Measurements from ENCODE around the gene MAST4. TPM values are rescaled to one million over a fixed set of nuclear protein-coding genes. Genes with fewer than 3 reads are reported as not detected.

Gene MAST4
- total RNA-seq, 4 donors from 2014 or later = 55.3 to 148 (median 110) TPM

GRCh38 chr5:66915531-66915930, 319.3 kb downstream of the MAST4 start:
- WGBS, 2 donors = 85 to 91% methylated on average over 7 of the region's 7 CpGs
- H3K9me3 ChIP-seq = no peaks in the 10 kb centered on the region
- H3K36me3 ChIP-seq = no peaks in the 10 kb centered on the region
- H3K27ac ChIP-seq = no peak overlapping the region
- TF ChIP-seq, protein P1, sequence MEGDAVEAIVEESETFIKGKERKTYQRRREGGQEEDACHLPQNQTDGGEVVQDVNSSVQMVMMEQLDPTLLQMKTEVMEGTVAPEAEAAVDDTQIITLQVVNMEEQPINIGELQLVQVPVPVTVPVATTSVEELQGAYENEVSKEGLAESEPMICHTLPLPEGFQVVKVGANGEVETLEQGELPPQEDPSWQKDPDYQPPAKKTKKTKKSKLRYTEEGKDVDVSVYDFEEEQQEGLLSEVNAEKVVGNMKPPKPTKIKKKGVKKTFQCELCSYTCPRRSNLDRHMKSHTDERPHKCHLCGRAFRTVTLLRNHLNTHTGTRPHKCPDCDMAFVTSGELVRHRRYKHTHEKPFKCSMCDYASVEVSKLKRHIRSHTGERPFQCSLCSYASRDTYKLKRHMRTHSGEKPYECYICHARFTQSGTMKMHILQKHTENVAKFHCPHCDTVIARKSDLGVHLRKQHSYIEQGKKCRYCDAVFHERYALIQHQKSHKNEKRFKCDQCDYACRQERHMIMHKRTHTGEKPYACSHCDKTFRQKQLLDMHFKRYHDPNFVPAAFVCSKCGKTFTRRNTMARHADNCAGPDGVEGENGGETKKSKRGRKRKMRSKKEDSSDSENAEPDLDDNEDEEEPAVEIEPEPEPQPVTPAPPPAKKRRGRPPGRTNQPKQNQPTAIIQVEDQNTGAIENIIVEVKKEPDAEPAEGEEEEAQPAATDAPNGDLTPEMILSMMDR (IDR thresholded peaks at IDR 0.05) = no peak
- no peak for TF ChIP-seq POLR2A (IDR thresholded peaks at IDR 0.05)
- DNase-seq = no peak
- no peaks in the 10 kb centered on the region for H3K4me1 ChIP-seq
- H3K4me3 ChIP-seq = no peak overlapping the region
- no peaks in the 10 kb centered on the region for H3K27me3 ChIP-seq
- intact Hi-C loops (cut with DNase I) = no loop called here

- TF ChIP-seq, protein P1 (IDR thresholded peaks at IDR 0.05) = no peak
- TF ChIP-seq POLR2A (IDR thresholded peaks at IDR 0.05) = no peak
- DNase-seq = no peak
- Histone ChIP-seq H3K27ac (no peak overlapping the region), H3K36me3 (no peaks in the 10 kb centered on the region), H3K4me3 (no peak overlapping the region), H3K9me3 (no peaks in the 10 kb centered on the region), H3K27me3 (no peaks in the 10 kb centered on the region), H3K4me1 (no peaks in the 10 kb centered on the region)
- intact Hi-C loops (cut with DNase I) = no loop called here
- WGBS, 2 donors = 85 to 91% methylated on average over 3 to 5 of the region's 5 CpGs
These were observed 326.7 kb downstream of the MAST4 start for GRCh38 chr5:66922881-66923280.

GRCh38 chr5:66923457-66923856, 327.3 kb downstream of the MAST4 start:
- DNase-seq = no peak
- Histone ChIP-seq H3K27me3 (no peaks in the 10 kb centered on the region), H3K27ac (no peak overlapping the region), H3K36me3 (no peaks in the 10 kb centered on the region), H3K4me1 (no peaks in the 10 kb centered on the region), H3K9me3 (no peaks in the 10 kb centered on the region), H3K4me3 (no peak overlapping the region)
- intact Hi-C loops (cut with DNase I) = no loop called here
- no peak for TF ChIP-seq POLR2A (IDR thresholded peaks at IDR 0.05)
- TF ChIP-seq, protein P1 (IDR thresholded peaks at IDR 0.05) = no peak
- WGBS, 2 donors = 65 to 88% methylated on average over 1 of the region's 1 CpG

DNA sequence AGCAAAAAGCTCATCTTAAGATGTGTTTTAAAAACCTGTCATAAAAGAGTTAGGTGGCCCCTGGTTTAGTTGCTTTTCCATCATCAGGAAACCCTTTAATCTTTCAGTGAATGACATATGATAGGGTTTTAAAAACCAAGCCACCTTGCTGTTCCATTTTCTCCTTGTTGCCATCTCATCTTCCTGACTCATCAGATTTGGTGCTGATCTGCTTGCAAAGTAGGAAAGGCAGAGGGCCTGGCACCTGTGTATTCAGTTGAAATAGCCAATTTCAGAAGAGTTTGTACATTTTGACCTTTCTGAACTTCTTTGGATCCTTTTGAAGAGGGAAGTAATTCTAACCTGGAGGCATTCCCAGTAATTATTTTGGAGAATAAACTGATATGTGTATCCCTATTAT, 327.7 kb downstream of the MAST4 start:
- DNase-seq = no peak
- no peaks in the 10 kb centered on the region for H3K36me3 ChIP-seq
- TF ChIP-seq, protein P1 (IDR thresholded peaks at IDR 0.05) = no peak
- TF ChIP-seq POLR2A (IDR thresholded peaks at IDR 0.05) = no peak
- intact Hi-C loops (cut with DNase I) = no loop called here
- H3K27me3 ChIP-seq = no peaks in the 10 kb centered on the region
- no peaks in the 10 kb centered on the region for H3K4me1 ChIP-seq
- no peak overlapping the region for H3K27ac ChIP-seq
- H3K9me3 ChIP-seq = no peaks in the 10 kb centered on the region
- no peak overlapping the region for H3K4me3 ChIP-seq

GRCh38 chr5:66927140-66927539, 330.9 kb downstream of the MAST4 start:
- TF ChIP-seq, protein P1 (IDR thresholded peaks at IDR 0.05) = no peak
- TF ChIP-seq POLR2A (IDR thresholded peaks at IDR 0.05) = no peak
- Histone ChIP-seq H3K4me3 (no peak overlapping the region), H3K27me3 (no peaks in the 10 kb centered on the region), H3K36me3 (no peaks in the 10 kb centered on the region), H3K4me1 (no peaks in the 10 kb centered on the region), H3K27ac (no peak overlapping the region), H3K9me3 (no peaks in the 10 kb centered on the region)
- no peak for DNase-seq
- intact Hi-C loops (cut with DNase I) = no loop called here

All from esophagus squamous epithelium (tissue), 5 donors.